ENCODE data around the gene EPN2.
"Not testable (repeated sequence)": the region's sequence is repeated elsewhere in the genome, so short reads cannot be mapped to it uniquely, and the experiment has no call there.

The EPN2 gene

DNA sequence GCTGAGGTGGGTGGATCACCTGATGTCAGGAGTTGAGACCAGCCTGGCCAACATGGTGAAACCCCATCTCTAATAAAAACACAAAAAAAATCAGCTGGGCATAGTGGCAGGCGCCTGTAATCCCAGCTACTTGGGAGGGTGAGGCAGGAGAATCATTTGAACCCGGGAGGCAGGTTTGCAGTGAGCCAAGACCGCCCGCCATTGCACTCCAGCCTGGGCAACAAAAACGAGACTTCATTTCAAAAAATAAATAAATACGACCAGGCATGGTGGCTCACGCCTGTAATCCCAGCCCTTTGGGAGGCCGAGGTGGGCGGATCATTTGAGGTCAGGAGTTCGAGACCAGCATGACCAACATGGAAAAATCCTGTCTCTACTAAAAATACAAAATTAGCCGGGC is 116.2 kb downstream of the EPN2 start:
- peaks cover 0 to 22% of the 10 kb centered on the region in 2 donors for H3K27me3 Mint-ChIP-seq
- H3K4me1 Mint-ChIP-seq (ENCODE audit: low read depth in 2 of 2); DNase-seq; H3K36me3 Mint-ChIP-seq (ENCODE audit: insufficient read depth); H3K27ac Mint-ChIP-seq; ATAC-seq (replicated peaks); H3K9me3 Mint-ChIP-seq; H3K4me3 Mint-ChIP-seq: not testable (repeated sequence)

DNA sequence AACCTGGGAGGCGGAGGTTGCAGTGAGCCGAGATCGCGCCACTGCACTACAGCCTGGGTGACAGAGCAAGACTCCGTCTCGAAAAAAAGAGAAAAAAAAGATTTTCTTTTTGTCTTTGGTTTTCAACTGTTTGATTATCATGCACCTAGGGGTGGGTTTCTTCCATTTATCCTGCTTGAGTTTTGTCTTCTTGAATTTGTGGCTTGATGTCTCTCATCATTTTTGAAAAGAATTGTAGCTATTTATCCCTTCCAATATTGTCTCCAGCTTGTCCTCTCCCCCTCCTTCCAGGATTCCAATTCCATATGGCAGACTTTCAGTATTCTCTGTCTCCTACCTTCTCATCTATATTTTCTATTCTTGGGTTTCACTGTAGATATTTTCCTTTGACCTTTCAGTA is 117.6 kb downstream of the EPN2 start:
- Mint-ChIP-seq H3K9me3 (no peaks in the 10 kb centered on the region), H3K27ac (no peak overlapping the region), H3K27me3 (peaks cover 13 to 35% of the 10 kb centered on the region in 2 donors), H3K4me1 (ENCODE audit: low read depth in 2 of 2) (no peaks in the 10 kb centered on the region), H3K36me3 (ENCODE audit: insufficient read depth) (peaks cover 7% of the 10 kb centered on the region), H3K4me3 (no peak overlapping the region)
- no peak for DNase-seq
- no peak for ATAC-seq (replicated peaks)

DNA sequence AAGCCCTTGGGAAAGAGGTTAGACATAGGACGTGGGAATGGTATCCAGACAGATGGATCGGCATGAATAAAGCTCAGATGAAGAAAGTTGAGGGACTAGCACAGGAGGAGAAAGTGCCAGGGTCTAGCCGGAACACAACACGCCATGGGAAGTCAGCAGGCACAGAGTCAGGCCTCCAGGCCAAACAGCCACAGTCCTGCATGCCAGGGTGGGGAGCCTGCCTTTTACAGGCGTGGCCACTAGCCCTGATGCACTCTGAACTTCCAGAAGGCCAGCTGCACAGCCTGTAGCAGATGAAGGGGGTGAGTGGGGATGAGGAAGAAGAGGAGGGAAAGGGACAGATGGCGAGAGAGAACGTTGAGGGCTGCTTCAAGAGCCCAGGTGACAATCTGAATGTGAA is 120.2 kb downstream of the EPN2 start:
- peaks cover 13 to 49% of the 10 kb centered on the region in 2 donors for H3K27me3 Mint-ChIP-seq

DNA sequence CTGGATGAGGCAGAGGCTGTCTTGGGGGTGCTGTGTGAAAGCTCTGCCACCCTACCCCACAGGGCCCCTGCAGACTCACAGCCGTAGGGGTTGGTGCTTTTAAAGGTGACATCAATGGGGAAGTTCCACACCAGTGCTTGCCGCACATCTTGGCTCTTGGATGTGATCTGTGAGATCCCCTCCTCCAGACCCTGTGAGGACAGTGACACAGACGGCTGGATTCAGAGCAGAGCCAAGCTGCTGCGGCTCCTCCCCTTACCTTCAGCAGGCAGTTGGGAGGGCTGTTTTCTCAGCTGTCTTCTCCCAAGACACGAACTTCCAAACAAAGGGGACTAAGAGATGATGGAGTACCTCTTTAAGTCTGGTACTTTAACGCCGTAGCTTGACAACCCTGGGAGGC is 120.6 kb downstream of the EPN2 start:
- H3K36me3 Mint-ChIP-seq (ENCODE audit: insufficient read depth), result peaks cover 12% of the 10 kb centered on the region

More for the DNA sequence above, 120.2 kb downstream of the EPN2 start:
- Mint-ChIP-seq H3K4me3 (no peak overlapping the region), H3K9me3 (no peaks in the 10 kb centered on the region), H3K36me3 (ENCODE audit: insufficient read depth) (peaks cover 7% of the 10 kb centered on the region), H3K27ac (peak overlapping the region in 1 of 2 donors; percentile 49), H3K4me1 (ENCODE audit: low read depth in 2 of 2) (peaks cover 5 to 8% of the 10 kb centered on the region in 2 donors)
- ATAC-seq (replicated peaks) (no peak), DNase-seq (no peak)

DNA sequence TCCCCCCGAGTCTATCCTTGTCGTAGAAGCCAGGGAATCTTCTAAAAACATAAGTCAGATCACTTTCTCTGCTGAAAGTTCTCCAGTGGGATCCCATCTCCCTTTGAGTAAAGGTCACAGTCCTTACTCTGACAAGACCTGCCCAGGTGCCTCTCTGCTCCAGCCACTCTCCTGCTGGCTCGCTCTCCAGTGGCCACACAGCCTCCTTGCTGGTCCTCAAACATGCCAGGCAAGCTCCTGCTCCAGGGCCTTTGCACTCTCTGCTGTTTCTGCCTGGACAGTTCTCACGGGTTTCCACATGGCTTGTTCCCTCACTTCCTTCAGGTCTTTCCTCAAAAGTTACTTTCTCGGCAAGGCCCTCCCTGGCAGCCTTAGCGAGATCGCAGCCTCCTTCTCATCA is 122.0 kb downstream of the EPN2 start:
- H3K4me3 Mint-ChIP-seq, result no peak overlapping the region
- no peak for DNase-seq
- no peak overlapping the region for H3K27ac Mint-ChIP-seq
- peaks cover 15% of the 10 kb centered on the region for H3K36me3 Mint-ChIP-seq (ENCODE audit: insufficient read depth)
- H3K4me1 Mint-ChIP-seq (ENCODE audit: low read depth in 2 of 2), result peaks cover 5 to 13% of the 10 kb centered on the region in 2 donors
- no peaks in the 10 kb centered on the region for H3K9me3 Mint-ChIP-seq
- peaks cover 13 to 45% of the 10 kb centered on the region in 2 donors for H3K27me3 Mint-ChIP-seq
- ATAC-seq (replicated peaks), result no peak

More for the DNA sequence above, 120.6 kb downstream of the EPN2 start:
- DNase-seq (no peak), ATAC-seq (replicated peaks) (no peak)
- Mint-ChIP-seq H3K27ac (no peak overlapping the region), H3K4me3 (no peak overlapping the region), H3K9me3 (no peaks in the 10 kb centered on the region), H3K27me3 (peaks cover 13 to 49% of the 10 kb centered on the region in 2 donors), H3K4me1 (ENCODE audit: low read depth in 2 of 2) (peaks cover 5 to 10% of the 10 kb centered on the region in 2 donors)

DNA sequence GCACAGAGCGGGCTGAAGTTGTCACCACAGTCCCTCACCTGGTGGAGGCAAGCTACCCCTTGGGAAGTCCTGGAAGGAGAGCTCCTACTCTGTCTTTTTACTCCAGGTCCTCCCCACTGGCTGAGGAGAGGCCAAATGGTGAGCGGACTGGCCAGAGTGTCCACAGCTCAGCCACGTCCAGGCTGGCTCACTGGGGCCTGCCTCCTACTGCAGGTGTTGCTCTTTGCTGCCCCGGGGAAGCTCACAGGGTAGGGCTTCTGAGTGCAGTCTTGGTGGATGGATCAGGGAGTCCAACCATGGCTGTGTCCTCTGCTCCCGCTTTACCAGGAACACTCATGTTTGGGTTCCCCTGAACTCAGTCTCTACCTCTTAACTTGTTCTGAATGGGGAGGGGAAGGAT is 122.7 kb downstream of the EPN2 start:
- ATAC-seq (replicated peaks) (no peak), DNase-seq (no peak)
- Mint-ChIP-seq H3K4me1 (ENCODE audit: low read depth in 2 of 2) (peaks cover 5 to 13% of the 10 kb centered on the region in 2 donors), H3K4me3 (no peak overlapping the region), H3K27ac (no peak overlapping the region), H3K27me3 (peaks cover 13 to 40% of the 10 kb centered on the region in 2 donors), H3K36me3 (ENCODE audit: insufficient read depth) (peaks cover 15% of the 10 kb centered on the region), H3K9me3 (no peaks in the 10 kb centered on the region)

DNA sequence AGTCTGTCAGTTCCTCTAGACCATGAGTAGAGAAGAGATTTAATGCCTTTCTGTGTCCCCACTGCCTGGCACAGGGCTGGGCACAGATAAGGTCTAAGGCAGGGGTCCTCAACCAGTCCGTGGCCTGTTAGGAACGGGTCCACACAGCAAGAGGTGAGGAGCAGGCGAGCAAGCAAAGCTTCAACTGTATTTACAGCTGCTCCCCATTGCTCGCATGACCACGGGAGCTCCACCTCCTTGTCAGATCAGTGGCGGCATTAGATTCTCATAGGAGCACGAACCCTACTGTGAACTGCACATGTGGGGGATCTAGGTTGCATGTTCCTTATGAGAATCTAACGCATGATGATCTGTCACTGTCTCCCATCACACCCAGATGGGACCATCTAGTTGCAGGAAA is 123.6 kb downstream of the EPN2 start:
- no peak for DNase-seq
- Mint-ChIP-seq H3K27me3 (peaks cover 13 to 40% of the 10 kb centered on the region in 2 donors), H3K4me1 (ENCODE audit: low read depth in 2 of 2) (peaks cover 5 to 13% of the 10 kb centered on the region in 2 donors), H3K4me3 (no peak overlapping the region), H3K27ac (peak overlapping the region in 1 of 2 donors; percentile 62), H3K9me3 (no peaks in the 10 kb centered on the region), H3K36me3 (ENCODE audit: insufficient read depth) (peaks cover 15% of the 10 kb centered on the region)
- no peak for ATAC-seq (replicated peaks)

DNA sequence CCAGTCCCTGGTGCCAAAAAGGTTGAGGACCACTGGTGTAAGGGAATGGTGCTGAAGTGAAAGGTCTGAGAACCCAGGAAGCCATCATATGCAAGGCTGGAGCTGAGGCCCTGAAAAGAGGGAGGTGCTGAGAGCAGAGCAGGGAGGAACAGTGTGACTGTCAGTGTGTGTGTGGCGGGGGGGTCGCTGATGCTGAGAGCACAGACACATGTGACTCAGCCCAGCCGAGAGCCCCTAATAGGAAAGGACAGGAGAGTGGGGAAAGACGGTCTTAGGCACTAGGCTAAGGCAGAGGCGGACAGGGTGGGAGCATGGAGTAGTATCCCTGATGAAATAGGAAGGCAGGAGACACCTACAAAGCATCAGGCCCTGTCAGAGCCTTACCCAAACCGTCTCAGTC is 124.2 kb downstream of the EPN2 start:
- no peak for DNase-seq
- Mint-ChIP-seq H3K4me1 (ENCODE audit: low read depth in 2 of 2) (peaks cover 5 to 13% of the 10 kb centered on the region in 2 donors), H3K27me3 (peaks cover 13 to 40% of the 10 kb centered on the region in 2 donors), H3K4me3 (peak overlapping the region; percentile 70 to 78), H3K27ac (peak overlapping the region in 1 of 2 donors; percentile 62), H3K9me3 (no peaks in the 10 kb centered on the region), H3K36me3 (ENCODE audit: insufficient read depth) (peaks cover 15% of the 10 kb centered on the region)
- no peak for ATAC-seq (replicated peaks)

DNA sequence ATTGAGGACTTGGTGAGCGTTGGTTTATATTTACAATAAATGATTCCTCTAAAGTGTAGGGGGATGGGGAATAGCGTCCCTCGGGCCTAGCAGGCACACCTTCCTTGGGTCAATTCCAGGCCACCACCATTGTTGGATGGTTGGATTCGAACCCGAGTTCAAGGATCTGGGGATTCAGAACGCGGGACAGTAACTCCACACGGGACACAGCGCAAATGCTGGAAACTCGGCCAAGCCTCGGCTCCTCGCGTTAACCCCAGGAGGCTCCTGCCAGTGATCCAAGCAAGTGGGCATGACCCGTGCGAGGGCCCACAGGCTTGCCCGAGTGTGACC is 124.7 kb downstream of the EPN2 start:
- peak overlapping the region; percentile 33 to 84 for H3K27ac Mint-ChIP-seq
- ATAC-seq (replicated peaks), result no peak

DNA sequence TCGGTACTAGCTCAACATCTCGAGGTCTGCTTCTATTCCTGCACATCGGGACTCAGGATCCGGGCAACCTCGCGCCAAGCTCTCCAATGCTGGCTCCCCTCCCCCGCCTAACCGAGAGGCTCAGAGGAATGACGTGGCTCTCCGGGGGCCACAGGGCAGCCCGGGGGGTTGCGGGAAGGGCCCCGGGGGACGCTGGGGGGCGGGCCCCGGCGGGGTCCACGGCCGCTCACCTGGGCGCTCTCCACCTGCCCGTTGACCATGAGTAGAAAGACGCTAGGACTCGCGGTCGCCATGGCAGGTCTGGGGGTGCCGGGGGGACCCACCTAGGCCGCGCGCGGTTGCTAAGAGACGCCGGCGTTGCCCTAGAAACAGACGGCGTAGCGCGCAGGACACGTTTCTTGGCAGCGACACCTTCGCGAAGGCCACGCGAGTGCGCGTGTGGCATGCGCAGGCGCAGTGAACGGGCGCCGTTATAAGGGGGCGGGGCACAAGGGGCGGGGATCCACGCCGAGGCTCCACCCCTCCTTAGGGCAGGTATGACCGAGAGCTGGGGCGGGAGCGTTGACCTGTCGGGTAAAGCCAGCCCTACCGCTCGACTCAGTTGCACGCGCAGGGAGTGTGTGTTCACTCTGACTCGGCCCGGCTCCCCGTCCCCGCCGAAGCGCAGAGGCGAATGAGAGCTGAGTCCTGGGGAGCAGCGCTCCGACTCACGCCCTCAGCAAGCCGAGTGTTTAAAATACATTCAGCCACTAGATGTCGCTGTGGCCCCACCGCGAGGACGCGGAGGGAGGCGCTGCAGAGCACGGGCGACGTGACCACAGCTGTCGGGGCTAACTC is 125.3 kb downstream of the EPN2 start, which contains the start of gene B9D1:
B9D1 (minus strand) TSS at position 447 of the 837 bp plus-strand sequence; CDS start at position 293, 154 bp downstream.
- Mint-ChIP-seq H3K36me3 (ENCODE audit: insufficient read depth) (peaks cover 15% of the 10 kb centered on the region), H3K4me3 (peak within 1 kb of the TSS; percentile 70 to 78), H3K27ac (peak within 1 kb of the TSS; percentile 33 to 84), H3K4me1 (ENCODE audit: low read depth in 2 of 2) (peaks cover 5 to 13% of the 10 kb centered on the region in 2 donors), H3K27me3 (peaks cover 13 to 33% of the 10 kb centered on the region in 2 donors), H3K9me3 (no peaks in the 10 kb centered on the region)
- ATAC-seq (replicated peaks) (peak; percentile 83), DNase-seq (peak; percentile 90 to 93 (median 93))

More for the DNA sequence above, 124.7 kb downstream of the EPN2 start:
- Mint-ChIP-seq H3K4me3 (peak overlapping the region; percentile 70 to 78), H3K27me3 (peaks cover 13 to 37% of the 10 kb centered on the region in 2 donors), H3K36me3 (ENCODE audit: insufficient read depth) (peaks cover 15% of the 10 kb centered on the region), H3K9me3 (no peaks in the 10 kb centered on the region), H3K4me1 (ENCODE audit: low read depth in 2 of 2) (peaks cover 5 to 13% of the 10 kb centered on the region in 2 donors)
- DNase-seq, result no peak

DNA sequence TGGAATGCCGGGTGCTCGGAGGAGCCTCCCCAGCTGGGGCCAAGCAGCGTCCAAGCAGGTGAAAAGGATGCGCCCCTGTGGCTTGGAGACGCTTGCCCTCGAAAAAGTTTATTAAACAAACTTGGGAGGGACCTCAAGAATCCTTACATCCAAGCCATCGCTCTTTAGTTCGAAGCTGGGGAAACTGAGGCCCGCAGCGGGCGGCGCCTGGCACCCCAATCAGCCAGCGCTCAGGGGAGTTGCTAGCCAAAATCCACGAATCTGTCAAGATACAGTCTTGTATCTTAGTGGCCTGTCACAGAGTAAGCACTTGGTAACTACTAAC is 125.9 kb downstream of the EPN2 start:
- peak overlapping the region in 1 of 2 donors; percentile 84 for H3K27ac Mint-ChIP-seq
- H3K4me3 Mint-ChIP-seq, result peak overlapping the region; percentile 70 to 78
- H3K4me1 Mint-ChIP-seq (ENCODE audit: low read depth in 2 of 2), result peaks cover 5 to 15% of the 10 kb centered on the region in 2 donors
- DNase-seq, result no peak
- peaks cover 15% of the 10 kb centered on the region for H3K36me3 Mint-ChIP-seq (ENCODE audit: insufficient read depth)
- H3K27me3 Mint-ChIP-seq, result peaks cover 13 to 30% of the 10 kb centered on the region in 2 donors
- H3K9me3 Mint-ChIP-seq, result no peaks in the 10 kb centered on the region
- no peak for ATAC-seq (replicated peaks)

DNA sequence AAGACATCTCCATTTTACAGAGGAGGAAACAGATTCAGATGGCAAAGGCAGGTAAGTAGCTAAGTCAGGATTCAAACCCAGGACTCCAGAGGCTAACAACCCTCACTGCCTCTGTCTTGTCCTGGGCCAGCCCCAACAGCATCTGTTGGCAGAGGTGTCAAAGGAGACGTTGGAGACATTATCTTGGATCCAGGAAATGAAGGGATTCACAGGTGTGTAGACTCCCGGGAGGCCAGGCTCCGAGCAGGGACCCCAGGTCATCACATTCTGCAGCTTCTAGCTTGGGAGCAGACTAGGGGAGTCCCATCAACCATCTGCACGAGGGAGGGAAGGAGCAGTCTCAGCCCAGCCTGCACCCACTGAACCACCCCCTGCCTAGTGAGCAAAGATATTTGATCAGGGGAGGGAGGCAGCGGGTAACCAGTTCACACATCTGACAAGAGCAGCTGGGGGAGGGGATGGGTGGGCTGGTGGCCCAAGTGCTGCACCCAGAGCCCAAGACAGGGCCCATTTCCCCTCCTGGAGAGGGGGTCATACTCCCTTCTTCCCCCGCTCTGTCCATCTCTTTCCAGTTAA is 126.4 kb downstream of the EPN2 start:
- H3K4me1 Mint-ChIP-seq (ENCODE audit: low read depth in 2 of 2), result peaks cover 8 to 18% of the 10 kb centered on the region in 2 donors
- no peaks in the 10 kb centered on the region for H3K9me3 Mint-ChIP-seq
- H3K27ac Mint-ChIP-seq, result no peak overlapping the region
- peaks cover 12 to 26% of the 10 kb centered on the region in 2 donors for H3K27me3 Mint-ChIP-seq
- H3K4me3 Mint-ChIP-seq, result peak overlapping the region in 1 of 2 donors; percentile 70
- peaks cover 15% of the 10 kb centered on the region for H3K36me3 Mint-ChIP-seq (ENCODE audit: insufficient read depth)
- ATAC-seq (replicated peaks), result no peak
- no peak for DNase-seq

DNA sequence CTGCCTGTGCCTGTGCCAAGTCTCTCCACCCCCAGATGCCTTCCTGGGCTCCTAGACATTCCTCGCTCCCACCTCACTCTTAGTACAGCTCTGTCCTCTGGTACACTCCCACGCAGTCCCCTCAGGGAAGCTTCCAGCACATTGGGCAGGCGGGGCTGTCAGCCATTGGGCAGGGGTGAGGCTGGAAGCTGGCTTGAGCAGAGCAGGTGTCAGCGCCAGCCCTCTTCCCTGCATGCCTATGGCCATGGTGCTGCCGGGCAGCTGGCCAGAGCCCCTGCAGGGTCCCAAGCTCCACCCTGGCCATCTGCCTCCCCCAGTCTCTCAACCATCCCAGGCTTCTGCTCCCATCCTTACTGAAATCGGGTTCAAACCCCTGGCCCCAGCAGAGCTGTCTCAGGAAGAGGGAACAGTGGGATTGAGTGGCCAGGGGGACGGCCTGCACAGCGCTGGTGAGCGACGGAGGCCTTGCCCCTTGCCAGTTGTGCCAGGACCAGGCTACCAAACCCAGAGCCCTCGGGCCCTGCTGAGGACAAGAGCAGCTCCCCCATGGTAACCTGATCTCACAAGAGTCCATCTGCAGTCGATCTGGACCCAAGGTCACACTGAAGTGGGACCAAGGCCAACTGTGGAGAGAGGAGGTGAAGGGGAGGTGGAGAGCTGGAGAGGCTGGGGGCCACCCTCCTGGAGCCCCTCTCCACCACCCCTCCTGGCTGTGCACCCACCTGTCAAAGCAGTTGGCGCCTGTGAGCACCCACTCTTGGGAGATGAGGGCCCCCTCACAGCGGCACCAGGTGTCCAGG is 127.7 kb downstream of the EPN2 start:
- ATAC-seq (replicated peaks) (no peak), DNase-seq (no peak)
- Mint-ChIP-seq H3K27me3 (peaks cover 0 to 12% of the 10 kb centered on the region in 2 donors), H3K27ac (no peak overlapping the region), H3K9me3 (peaks cover 0 to under 1% of the 10 kb centered on the region in 2 donors), H3K36me3 (ENCODE audit: insufficient read depth) (peaks cover 14% of the 10 kb centered on the region), H3K4me1 (ENCODE audit: low read depth in 2 of 2) (peaks cover 22 to 27% of the 10 kb centered on the region in 2 donors), H3K4me3 (no peak overlapping the region)

Data from effector memory CD8-positive, alpha-beta T cell (primary cell).